GM19035 (cell line): Measurements from ENCODE around the gene RHOT2.
A peak's percentile ranks its signal among the peaks of the same experiment; 100 is the strongest.
"Not testable (repeated sequence)": the region's sequence is repeated elsewhere in the genome, so short reads cannot be mapped to it uniquely, and the experiment has no call there.

Experiments used
- ATAC-seq: cut with Tn5 transposase; IDR thresholded peaks from one replicate; pipeline ENCODE4 v1.9.1; 2021; ENCODE audit not compliant: unreplicated experiment

RHOT2 gene

DNA sequence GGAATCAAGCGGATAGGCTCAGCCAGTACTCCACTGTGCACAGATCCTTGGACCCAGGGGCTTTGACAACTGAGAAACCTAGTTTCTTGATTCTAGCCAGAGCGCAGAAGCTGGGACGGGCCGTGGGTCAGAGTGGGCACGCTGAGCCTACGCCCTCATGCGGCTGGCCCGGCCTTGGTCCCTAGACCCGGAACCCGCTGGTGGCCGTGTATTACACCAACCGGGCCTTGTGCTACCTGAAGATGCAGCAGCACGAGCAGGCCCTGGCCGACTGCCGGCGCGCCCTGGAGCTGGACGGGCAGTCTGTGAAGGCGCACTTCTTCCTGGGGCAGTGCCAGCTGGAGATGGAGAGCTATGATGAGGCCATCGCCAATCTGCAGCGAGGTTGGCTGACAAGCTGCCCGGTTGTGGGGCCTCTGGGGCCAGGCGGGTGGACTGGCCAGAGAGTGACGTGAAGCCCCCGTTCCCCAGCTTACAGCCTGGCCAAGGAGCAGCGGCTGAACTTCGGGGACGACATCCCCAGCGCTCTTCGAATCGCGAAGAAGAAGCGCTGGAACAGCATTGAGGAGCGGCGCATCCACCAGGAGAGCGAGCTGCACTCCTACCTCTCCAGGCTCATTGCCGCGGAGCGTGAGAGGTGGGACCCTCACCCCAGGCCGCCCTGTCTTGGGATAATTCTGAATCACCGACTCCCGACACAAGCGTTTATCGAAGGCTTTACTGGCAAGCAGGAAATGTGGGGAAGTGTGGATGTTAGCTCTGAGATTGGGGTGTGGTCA, 13.2 kb downstream of the RHOT2 start:
- ATAC-seq = no peak

DNA sequence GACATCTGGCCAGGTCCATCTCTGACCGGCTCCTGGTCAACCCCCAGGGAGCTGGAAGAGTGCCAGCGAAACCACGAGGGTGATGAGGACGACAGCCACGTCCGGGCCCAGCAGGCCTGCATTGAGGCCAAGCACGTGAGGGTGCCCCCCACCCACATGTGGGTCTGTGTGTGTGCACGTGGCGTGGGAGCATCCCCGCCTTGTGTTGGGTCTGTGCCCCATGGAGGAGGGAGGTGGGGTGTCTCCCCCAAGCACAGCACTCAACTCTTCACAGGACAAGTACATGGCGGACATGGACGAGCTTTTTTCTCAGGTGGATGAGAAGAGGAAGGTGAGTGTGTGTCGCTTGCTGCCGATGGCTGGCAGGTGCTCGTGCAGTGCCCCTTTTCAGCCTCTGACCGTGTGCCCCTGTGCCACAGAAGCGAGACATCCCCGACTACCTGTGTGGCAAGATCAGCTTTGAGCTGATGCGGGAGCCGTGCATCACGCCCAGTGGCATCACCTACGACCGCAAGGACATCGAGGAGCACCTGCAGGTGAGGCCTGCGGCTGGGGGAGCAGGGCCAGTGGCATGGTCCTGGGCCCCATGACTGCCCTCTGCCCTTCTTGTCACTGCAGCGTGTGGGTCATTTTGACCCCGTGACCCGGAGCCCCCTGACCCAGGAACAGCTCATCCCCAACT, 14.0 kb downstream of the RHOT2 start:
- no peak for ATAC-seq

DNA sequence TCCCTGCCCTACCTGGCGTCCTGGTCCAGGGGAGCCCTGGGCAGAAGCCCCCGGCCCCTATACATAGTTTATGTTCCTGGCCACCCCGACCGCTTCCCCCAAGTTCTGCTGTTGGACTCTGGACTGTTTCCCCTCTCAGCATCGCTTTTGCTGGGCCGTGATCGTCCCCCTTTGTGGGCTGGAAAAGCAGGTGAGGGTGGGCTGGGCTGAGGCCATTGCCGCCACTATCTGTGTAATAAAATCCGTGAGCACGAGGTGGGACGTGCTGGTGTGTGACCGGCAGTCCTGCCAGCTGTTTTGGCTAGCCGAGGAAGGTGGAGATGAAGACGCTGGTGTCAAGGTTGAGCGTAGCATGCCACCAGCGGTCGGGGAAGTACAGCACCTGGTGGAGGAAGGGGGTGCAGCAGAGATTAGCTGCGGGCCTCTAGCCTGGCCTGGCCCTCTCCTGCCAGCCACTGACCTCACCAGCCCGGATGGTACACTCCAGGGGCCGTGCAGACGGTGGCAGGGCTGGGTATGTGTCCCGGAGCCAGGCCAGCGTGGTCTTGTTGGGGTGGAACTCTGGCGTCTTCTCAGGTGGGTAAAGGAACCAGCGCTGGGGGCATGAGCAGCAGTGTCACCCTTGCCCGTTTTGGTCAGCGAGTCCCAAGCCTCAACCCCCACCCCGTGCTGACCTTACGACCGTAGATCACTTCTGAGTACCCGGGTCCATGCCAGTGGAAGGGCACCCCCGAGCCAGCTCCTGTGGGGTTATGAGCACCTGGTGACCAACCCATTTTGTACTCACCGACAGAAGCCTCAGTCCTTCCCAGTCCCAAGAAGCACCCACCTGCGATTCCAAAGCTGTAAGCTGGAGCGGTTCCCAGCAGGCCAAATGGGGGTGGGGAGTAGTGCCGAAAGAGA, 14.8 kb downstream of the RHOT2 start:
- ATAC-seq = no peak

DNA sequence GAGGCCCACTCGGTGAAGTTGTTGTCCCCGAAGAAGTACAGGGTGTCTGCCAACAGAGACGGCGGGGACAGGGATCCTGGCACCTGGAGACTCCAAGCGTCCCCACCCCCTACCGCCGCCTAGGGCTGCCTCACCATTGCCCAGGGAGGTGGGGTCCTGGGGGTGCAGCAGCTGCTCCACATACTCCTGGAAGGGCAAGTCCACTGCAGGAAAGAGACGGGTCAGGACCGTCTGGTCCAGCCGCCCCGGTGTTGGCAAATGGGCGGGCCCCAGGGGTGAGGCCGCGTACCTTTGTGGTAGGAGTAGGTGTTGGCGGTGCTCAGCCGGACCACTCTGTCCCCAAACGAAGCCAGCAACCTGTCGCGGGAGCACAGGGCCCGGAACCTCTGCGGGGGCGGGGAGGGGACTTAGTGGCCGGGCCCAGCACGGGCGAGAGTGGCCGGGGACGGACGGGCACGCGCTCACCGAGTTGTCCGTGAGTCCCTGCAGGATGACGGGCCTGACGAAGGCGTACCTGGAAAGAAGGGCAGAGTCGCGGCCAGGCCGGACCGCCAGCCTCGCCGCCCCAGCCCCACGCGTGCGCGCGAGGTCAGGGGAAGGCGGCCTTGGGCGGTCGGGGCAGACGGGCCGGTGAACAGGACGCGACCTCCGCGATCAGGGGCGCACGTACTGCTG, 15.6 kb downstream of the RHOT2 start:
- no peak for ATAC-seq

DNA sequence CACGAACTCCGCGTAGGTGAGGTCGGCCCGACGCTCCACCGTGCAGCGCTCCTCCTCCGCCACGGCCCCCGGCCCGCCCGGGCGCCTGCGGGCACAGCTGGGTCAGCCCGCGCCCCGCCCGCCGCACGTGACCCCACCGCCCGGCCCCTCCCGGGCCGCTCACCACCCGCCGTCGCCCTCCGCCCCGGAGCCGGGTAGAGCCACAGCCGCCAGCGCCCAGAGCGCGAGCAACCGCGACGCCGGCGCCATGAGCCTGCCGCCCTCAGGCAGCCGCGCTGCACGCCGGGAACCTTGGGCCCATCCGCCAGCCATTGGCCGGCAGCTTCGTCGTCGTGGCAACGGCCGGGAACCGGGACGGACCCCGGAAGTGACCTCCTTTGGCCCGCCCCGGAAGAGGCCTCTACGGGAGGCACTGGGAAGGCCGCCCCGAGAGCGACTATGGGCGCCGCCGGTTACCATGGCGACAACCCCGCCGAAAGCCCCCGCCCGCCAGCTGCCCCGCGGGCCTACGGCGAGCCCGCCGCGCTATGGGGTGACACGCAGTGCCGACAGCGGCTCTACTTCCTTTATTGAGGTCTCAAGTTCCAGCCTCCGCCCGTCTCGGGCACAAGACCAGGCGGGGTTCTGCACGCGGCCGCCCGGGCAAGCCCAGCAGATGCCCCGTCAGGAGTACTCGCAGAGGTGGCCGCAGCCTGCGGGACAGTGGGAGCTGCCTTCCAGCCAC, 16.3 kb downstream of the RHOT2 start, which contains the start of gene JMJD8:
TSS of gene JMJD8 (minus strand) at position 264 of the 724 bp plus-strand sequence. CDS start at position 249, 15 bp downstream.
- peak; percentile 57 for ATAC-seq

DNA sequence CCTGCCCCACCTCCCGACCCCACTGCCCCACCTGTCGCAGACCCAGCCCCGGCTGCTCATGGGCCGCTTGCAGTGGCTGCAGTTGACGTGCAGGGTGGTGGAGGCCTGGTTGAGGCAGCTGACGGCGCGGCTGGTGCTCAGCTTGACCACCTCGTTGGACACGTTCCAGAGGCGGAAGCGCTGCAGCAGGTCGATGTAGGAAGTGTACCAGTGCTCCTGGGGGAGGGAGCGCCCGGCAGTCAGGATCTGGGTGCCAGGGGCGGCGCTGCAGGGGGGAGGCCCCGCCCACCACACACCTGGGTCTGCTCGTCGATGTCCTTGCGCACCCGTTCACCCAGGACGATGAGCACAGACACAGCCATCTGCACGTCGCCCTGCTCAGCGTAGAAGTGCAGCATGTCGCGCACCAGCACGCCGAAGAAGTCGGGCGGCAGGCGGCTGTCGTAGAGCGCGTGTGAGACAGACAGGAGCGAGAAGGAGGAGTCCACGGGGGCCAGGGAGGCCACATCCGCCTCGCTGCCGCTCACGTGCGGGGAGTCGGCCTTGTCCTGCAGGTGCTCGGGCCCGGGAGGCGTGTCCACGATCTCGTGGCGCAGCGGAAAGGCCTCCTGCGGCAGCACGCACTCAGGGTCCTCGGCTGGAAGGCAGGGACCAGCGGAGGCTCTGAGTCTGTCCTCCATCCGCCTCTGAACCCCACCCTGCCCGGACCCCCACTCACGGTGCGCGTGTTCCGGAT, 17.2 kb downstream of the RHOT2 start:
- no peak for ATAC-seq

DNA sequence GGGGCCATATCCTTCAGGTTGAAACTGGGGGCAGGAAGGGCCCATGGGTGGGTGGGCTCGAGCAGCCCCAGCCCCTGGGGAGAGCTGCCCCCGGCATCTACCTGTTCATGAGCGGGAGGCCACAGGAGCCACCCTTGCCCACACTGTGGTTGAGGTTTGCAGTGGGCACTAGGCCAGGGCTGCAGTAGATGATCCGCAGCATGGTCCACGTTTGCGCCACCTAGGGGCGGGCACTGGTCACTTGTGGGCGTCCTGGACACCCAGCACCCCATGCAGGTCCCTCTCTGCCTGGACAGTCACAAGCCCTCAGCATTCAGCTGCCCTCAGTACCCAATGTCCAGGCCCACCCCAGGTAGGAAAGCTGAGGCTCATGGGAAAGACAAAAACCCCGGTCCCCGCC, 18.0 kb downstream of the RHOT2 start:
- no peak for ATAC-seq

DNA sequence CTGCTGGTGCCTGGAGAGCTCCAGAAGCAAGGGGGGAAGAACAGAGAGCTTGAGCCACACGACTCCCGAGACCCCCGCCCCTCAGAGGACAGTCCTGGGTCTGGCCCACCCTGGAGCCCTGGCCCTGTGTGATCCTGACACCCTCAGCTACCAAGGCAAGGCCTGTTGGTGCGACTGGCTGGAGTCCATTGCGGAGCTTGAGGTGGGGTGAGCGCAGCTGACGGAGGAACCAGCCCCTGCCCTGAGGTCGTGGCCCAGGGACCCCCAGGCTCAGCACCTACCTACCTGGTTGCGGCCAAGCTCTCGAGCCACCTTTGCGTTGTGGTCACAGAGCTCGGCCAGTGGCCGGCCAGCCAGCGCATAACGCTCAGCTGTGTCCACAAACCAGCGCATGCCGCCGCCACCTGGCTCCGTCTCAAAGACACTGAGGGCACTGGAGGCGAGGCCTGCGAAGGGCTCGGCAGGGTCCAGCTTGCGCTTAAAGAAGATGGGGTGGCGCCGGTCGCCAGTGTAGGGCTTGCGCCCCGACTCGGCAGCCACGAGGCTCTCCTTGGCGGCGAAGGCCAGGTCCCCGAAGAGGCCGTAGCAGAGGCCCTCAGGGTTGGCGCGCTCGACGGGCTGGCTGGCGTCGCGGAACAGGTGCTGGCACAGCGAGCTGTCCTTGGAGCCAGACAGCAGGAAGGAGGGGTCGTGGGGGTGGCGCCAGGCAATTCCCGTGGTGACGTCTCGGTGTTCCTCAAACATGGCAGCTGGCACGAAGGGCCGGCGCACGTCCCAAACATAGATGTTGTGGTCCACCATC, 18.7 kb downstream of the RHOT2 start:
- no peak for ATAC-seq

DNA sequence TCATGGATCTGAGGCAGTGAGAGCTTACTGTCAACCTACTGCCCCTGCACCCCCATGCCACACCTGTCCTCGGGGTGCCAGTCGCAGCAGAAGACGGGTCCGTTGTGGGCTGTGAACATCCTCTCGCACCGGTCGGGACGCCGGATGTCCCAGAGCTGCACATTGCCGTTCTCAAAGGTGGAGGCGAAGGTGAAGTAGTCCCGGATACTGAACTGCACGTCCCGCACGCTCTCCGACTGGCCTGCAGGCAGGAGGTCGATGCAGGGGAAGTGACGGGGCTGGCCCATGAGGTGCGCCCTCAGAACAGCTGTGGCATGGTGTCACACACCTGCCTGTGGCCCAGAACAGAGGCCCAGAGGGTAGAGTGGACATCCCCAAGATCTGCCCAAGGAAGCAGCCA, 19.6 kb downstream of the RHOT2 start:
- no peak for ATAC-seq

DNA sequence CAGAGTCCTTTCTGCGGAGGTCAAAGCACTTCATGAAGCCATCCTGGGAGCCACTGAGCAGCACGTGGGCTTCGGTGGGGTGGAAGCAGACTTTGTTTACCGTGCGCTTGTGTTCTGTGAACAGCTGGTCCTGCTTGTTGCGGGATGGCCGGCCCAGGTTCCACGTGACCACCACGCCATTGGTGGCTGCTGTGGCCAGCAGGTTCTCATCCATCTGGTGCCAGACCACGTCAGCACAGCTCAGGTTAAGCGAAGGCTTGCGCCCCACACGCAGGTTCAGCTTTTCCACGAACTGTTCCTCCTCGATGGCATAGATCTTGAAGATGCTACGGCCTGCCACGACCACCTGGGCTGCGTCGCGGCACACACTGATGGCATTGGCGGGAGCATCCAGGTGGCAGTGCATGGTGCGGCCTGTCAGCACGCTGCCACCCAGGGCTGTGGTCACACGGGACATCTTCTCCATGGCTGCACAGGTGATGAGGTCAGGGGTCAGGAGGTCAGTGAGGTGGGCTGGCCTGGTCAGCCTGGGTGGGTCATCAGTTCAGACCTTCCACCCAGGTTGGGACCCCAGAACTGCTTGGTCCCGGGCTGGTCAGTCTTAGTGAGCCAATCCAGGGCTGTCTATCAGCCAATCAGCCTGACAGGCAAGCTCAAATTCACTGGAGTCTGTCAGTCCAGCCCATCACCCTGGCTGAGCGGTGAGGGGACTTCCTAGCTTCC, 21.4 kb downstream of the RHOT2 start:
- ATAC-seq = no peak

DNA sequence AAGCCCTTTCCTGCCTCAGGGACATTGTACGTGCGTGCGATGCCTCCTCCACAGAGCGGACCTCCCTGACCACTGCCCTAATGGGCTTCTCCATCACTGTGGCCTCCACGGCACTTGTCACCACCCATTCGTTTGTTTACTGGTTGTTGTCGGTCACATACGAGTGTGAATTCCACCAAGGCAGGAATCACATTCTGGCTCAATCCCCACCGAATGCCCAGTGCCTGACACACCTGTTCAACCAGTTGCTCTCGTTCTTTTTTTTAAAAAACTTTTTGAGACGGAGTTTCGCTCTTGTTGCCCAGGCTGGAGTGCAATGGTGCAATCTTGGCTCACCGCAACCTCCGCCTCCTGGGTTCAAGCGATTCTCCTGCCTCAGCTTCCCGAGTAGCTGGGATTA, 23.3 kb downstream of the RHOT2 start:
- not testable (repeated sequence) for ATAC-seq

DNA sequence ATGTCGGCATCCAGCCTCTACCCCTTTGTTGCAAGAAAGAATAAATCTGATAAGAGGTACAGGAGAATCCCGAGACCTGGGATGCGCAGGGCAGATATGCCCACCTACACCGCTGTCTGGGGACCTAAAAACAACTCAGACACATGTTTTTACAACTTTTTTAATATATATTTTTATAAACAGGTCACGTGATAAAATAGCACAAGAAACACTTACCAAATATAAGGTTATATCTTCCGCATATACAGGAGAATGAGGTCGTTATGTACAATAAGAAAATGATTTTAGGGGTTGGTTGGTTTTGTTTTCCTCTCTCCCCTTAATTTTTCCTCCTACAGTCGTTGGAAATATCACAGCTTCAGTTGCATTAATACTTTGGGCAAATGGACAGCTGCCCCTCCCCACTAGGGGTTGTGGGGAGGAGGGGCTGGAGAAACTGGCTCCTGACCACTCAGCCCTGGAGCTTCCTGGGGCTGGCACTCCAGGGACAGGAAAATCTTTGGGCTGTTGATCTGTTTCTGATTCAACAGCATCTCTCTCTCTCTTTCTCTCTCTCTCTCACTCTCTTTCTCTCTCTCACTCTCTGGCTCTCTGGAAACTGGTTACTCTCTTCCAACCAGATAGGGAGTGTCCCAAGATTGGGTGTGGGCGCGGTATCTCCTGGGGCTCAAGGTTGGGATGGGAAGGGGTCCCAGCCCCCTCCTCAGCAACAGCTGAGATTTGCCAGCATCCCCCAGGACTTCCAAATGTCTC, 24.6 kb downstream of the RHOT2 start:
- no peak for ATAC-seq

DNA sequence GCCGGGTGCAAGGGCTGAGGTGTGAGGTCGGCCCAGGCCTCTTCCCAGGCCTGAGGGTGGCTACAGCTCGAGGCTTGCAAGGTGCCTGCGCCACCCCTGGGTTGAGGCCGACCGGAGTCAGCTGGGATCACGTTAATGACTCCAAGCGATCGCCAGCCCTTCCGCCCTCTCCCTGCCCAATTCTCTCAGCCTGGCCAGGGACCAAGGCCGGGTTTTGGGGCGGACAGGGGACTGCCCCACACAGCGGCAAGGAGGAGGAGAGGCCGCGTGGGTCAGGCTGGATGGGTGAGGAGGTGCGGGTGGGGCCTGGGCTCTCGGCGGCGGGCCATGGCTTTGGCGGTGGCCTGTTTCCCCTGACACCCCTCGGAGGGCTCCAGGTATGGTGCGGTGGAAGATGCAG, 25.4 kb downstream of the RHOT2 start:
- ATAC-seq = no peak

DNA sequence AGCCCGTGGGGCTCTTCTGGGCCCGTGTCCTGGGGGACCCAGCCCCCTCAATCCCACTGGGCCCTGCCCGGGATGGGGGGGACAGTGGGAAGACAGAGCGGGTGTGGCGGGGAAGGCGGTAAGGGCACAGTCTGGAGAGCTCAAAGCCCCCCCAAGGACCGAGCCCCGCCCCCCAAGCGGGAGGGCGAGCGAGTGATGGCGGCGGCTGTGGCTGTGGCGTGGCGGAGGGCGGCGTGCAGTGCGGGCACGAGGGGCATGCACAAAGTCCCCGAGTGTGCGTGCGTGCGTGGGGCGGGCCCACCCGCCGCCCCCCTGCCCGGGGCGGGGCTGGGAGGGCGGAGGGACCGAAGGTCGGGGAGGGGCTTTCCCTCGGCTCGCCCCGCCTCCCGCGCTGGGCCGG, 25.8 kb downstream of the RHOT2 start:
- ATAC-seq = no peak

DNA sequence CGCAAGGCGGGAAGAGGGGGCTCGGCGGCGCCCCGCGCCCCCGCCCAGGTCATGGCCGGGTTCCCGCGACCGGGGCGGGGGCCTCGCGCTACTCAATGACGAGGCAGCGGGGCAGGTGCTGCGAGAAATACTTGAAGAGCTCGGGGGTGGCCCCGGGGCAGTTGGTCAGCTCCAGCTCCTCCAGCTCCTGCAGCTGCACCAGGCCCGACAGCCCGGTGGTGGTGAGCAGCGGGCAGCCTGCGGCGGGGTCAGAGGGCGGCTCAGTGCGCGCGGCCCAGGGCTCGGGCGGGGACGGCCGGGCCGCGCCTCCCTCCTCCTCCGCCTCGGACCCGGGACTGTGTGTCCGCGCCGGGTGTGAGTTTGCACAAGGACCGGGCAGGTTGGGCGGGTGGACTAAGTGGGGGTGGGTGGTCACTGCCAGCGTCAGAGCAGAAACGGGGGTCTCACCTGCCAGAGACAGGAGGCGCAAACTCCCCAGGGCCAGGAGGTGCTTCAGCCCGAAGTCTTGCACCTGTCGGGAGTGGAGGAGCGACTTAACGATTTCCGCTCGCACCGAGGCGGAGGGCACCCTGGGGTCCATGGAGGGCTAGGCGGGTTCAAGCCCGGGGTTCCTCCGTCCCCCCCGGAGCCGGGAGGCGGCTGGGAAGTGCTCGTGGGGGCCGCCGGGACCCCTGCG, 26.4 kb downstream of the RHOT2 start:
- ATAC-seq = no peak

DNA sequence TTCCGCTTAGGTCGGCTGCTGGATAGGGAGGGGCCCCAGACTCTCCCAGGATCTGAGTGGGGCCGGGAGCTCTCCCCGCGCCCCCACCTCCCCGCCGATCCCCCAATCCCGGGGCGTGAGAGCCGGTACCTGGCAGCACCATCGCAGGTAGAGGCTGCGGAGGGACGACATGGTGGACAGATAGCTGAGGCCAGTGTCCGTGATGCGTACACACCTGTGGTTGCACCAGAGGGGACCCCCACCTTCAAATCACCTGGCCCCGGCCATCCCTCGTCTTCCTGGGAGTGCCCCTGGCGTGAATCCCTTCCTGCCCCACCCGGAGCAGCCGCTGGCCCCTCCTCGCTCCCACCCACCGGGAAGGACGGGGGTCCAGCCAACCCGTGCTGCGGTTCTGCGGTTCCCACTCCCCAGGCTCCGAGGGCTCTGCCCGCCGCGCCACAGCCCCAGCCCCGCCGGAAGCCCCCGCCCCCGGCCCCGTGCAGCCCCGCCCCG, 27.0 kb downstream of the RHOT2 start:
- ATAC-seq = no peak
